ENCODE results near the gene CYB561.

The CYB561 gene

GRCh38 chr17:63451150-63451549, 5.0 kb upstream of the CYB561 start:
- no peak for DNase-seq (ENCODE audit: low read depth)

- DNase-seq (ENCODE audit: low read depth): no peak
Measured at GRCh38 chr17:63450551-63450950, 4.4 kb upstream of the CYB561 start.

- no peak for DNase-seq (ENCODE audit: low read depth)
Measured at GRCh38 chr17:63448655-63449054, 2.5 kb upstream of the CYB561 start.

- DNase-seq (ENCODE audit: low read depth): no peak
Measured at GRCh38 chr17:63447471-63448009, 1.4 kb upstream of the CYB561 start.

- DNase-seq (ENCODE audit: low read depth): no peak
Measured at GRCh38 chr17:63446753-63447470, 806 bp upstream of the CYB561 start.

GRCh38 chr17:63445571-63445953, 544 bp downstream of the CYB561 start:
- no peak for DNase-seq (ENCODE audit: low read depth)

GRCh38 chr17:63445065-63445464, 1.0 kb downstream of the CYB561 start:
- DNase-seq (ENCODE audit: low read depth): no peak

GRCh38 chr17:63444457-63444856, 1.6 kb downstream of the CYB561 start:
- DNase-seq (ENCODE audit: low read depth): no peak

- DNase-seq (ENCODE audit: low read depth): no peak
Measured at GRCh38 chr17:63443053-63443452, 3.1 kb downstream of the CYB561 start.

GRCh38 chr17:63442549-63443035, 3.5 kb downstream of the CYB561 start:
- no peak for DNase-seq (ENCODE audit: low read depth)

GRCh38 chr17:63442074-63442473, 4.0 kb downstream of the CYB561 start:
- DNase-seq (ENCODE audit: low read depth): no peak

- DNase-seq (ENCODE audit: low read depth): no peak
Measured at GRCh38 chr17:63441654-63442053, 4.5 kb downstream of the CYB561 start.

GRCh38 chr17:63440770-63441335, 5.3 kb downstream of the CYB561 start:
- no peak for DNase-seq (ENCODE audit: low read depth)

GRCh38 chr17:63440127-63440769, 5.9 kb downstream of the CYB561 start:
- no peak for DNase-seq (ENCODE audit: low read depth)

- no peak for DNase-seq (ENCODE audit: low read depth)
Measured at GRCh38 chr17:63439687-63440086, 6.4 kb downstream of the CYB561 start.

- no peak for DNase-seq (ENCODE audit: low read depth)
Measured at GRCh38 chr17:63438092-63439051, 7.7 kb downstream of the CYB561 start.

- no peak for DNase-seq (ENCODE audit: low read depth)
Measured at GRCh38 chr17:63437287-63438091, 8.6 kb downstream of the CYB561 start.

- no peak for DNase-seq (ENCODE audit: low read depth)
Measured at GRCh38 chr17:63436523-63437110, 9.5 kb downstream of the CYB561 start.

- no peak for DNase-seq (ENCODE audit: low read depth)
Measured at GRCh38 chr17:63435681-63436522, 10.2 kb downstream of the CYB561 start.
